RWPE2 (cell line): ENCODE data around the gene THUMPD3.

Experiments used
- ATAC-seq: fragments of 200-7000 bp; cut with Tn5 transposase; 3 replicates; pipeline ENCODE4 v1.9.1; 2021; ENCODE audit warnings: low read depth
- DNase-seq: peaks from one replicate; pipeline ENCODE4 v3.0.0-alpha.2; 2020; ENCODE audit warnings: low spot score
- H3K27ac ChIP-seq: fragments of 450-650 bp; 2 replicates; pipeline ENCODE4 v1.5.1; 2017; ENCODE audit warnings: mild to moderate bottlenecking; ENCODE audit not compliant: poor library complexity, severe bottlenecking
- H3K27me3 ChIP-seq: fragments of 250-450 bp; sonication (Bioruptor Pico); 2 replicates; pipeline ENCODE4 v1.5.1; 2021; ENCODE audit warnings: mild to moderate bottlenecking, moderate library complexity; ENCODE audit not compliant: insufficient read depth, poor library complexity, severe bottlenecking
- H3K36me3 ChIP-seq: fragments of 250-450 bp; sonication (Bioruptor Pico); 2 replicates; pipeline ENCODE4 v1.5.1; 2020; ENCODE audit warnings: low read depth, mild to moderate bottlenecking, moderate library complexity
- H3K4me1 ChIP-seq: fragments of 250-450 bp; sonication (Bioruptor Pico); 2 replicates; pipeline ENCODE4 v1.5.1; 2021; ENCODE audit warnings: mild to moderate bottlenecking, moderate library complexity; ENCODE audit not compliant: insufficient read depth, poor library complexity, severe bottlenecking
- H3K4me3 ChIP-seq: fragments of 250-450 bp; sonication (Bioruptor Pico); 2 replicates; pipeline ENCODE4 v1.5.1; 2021; ENCODE audit warnings: mild to moderate bottlenecking, moderate library complexity; ENCODE audit not compliant: severe bottlenecking
- H3K9me3 ChIP-seq: fragments of 250-450 bp; sonication (Bioruptor Pico); 2 replicates; pipeline ENCODE4 v1.5.1; 2021; ENCODE audit warnings: mild to moderate bottlenecking, moderate library complexity; ENCODE audit not compliant: severe bottlenecking
- CTCF ChIP-seq: fragments of 450-650 bp; IDR thresholded peaks from one replicate; pipeline ENCODE4 v1.5.1; 2017; ENCODE audit warnings: mild to moderate bottlenecking, moderate library complexity; ENCODE audit not compliant: poor library complexity, severe bottlenecking

The THUMPD3 gene

GRCh38 chr3:9388562-9389272 lies 25.9 kb downstream of the THUMPD3 start:
- Histone ChIP-seq H3K4me1 (peaks cover 5% of the 10 kb centered on the region), H3K27me3 (no peaks in the 10 kb centered on the region), H3K27ac (peak overlapping the region; percentile 33), H3K9me3 (no peaks in the 10 kb centered on the region), H3K36me3 (peaks cover 98% of the 10 kb centered on the region), H3K4me3 (no peak overlapping the region)
- TF ChIP-seq CTCF = no peak
- ATAC-seq = no peak
- DNase-seq = no peak

GRCh38 chr3:9390265-9390888 lies 27.5 kb downstream of the THUMPD3 start:
- H3K27ac ChIP-seq = no peak overlapping the region
- DNase-seq (no peak), ATAC-seq (no peak)
- H3K9me3 ChIP-seq = no peaks in the 10 kb centered on the region
- peaks cover 9% of the 10 kb centered on the region for H3K4me1 ChIP-seq
- H3K36me3 ChIP-seq = peaks cover 98% of the 10 kb centered on the region
- no peak for TF ChIP-seq CTCF
- H3K27me3 ChIP-seq = no peaks in the 10 kb centered on the region
- no peak overlapping the region for H3K4me3 ChIP-seq

GRCh38 chr3:9392041-9392440 lies 29.2 kb downstream of the THUMPD3 start:
- DNase-seq = no peak
- Histone ChIP-seq H3K4me1 (peaks cover 10% of the 10 kb centered on the region), H3K27ac (no peak overlapping the region), H3K9me3 (no peaks in the 10 kb centered on the region), H3K36me3 (peaks cover 90% of the 10 kb centered on the region), H3K27me3 (no peaks in the 10 kb centered on the region), H3K4me3 (no peak overlapping the region)
- no peak for ATAC-seq
- no peak for TF ChIP-seq CTCF

- DNase-seq = no peak
- H3K27me3 ChIP-seq = no peaks in the 10 kb centered on the region
- no peak for TF ChIP-seq CTCF
- ATAC-seq = no peak
- peak overlapping the region; percentile 56 for H3K4me3 ChIP-seq
- H3K36me3 ChIP-seq = peaks cover 73% of the 10 kb centered on the region
- no peaks in the 10 kb centered on the region for H3K9me3 ChIP-seq
- H3K27ac ChIP-seq = peak overlapping the region; percentile 94
- peaks cover 19% of the 10 kb centered on the region for H3K4me1 ChIP-seq
Observed at GRCh38 chr3:9395570-9396300, 32.9 kb downstream of the THUMPD3 start.
